HG03097 (cell line): ENCODE results near the gene MCM7.

Experiments used
- ATAC-seq: cut with Tn5 transposase; IDR thresholded peaks from one replicate; pipeline ENCODE4 v1.9.1; 2021; ENCODE audit not compliant: unreplicated experiment, low FRiP score

The MCM7 gene

GRCh38 chr7:100124301-100125230, 23.4 kb upstream of the MCM7 start:
- no peak for ATAC-seq

- ATAC-seq = no peak
These were observed 21.4 kb upstream of the MCM7 start for GRCh38 chr7:100122568-100122967.

GRCh38 chr7:100122067-100122466, 20.9 kb upstream of the MCM7 start:
- no peak for ATAC-seq

GRCh38 chr7:100120733-100121036, 19.5 kb upstream of the MCM7 start:
- no peak for ATAC-seq

GRCh38 chr7:100119970-100120732, 19.0 kb upstream of the MCM7 start:
- ATAC-seq = peak; percentile 38

GRCh38 chr7:100119072-100119969, 18.1 kb upstream of the MCM7 start, which contains the start of the genes CNPY4 and TAF6:
Gene CNPY4, plus strand, starts transcription at chr7:100119634. Its CDS starts 111 bp downstream, at chr7:100119745.
Gene TAF6, minus strand, starts transcription at chr7:100119358. Its CDS starts 5,149 bp downstream, at chr7:100114209.
- ATAC-seq = peak; percentile 63

GRCh38 chr7:100118388-100119071, 17.3 kb upstream of the MCM7 start:
- ATAC-seq = no peak

- no peak for ATAC-seq
These were observed 13.8 kb upstream of the MCM7 start for GRCh38 chr7:100115026-100115425.

- no peak for ATAC-seq
These were observed 10.7 kb upstream of the MCM7 start for GRCh38 chr7:100111914-100112313.

GRCh38 chr7:100111156-100111555, 10.0 kb upstream of the MCM7 start:
- ATAC-seq = no peak

GRCh38 chr7:100109521-100110163, 8.4 kb upstream of the MCM7 start:
- ATAC-seq = no peak

GRCh38 chr7:100107890-100108289, 6.7 kb upstream of the MCM7 start:
- ATAC-seq = no peak

- ATAC-seq = no peak
These were observed 6.0 kb upstream of the MCM7 start for GRCh38 chr7:100107125-100107737.

GRCh38 chr7:100106633-100107032, 5.4 kb upstream of the MCM7 start:
- ATAC-seq = no peak

- no peak for ATAC-seq
These were observed 4.3 kb upstream of the MCM7 start for GRCh38 chr7:100105534-100105933.

GRCh38 chr7:100102950-100103840, 2.0 kb upstream of the MCM7 start:
- no peak for ATAC-seq

GRCh38 chr7:100100420-100101015, 679 bp downstream of the MCM7 start:
- peak; percentile 55 for ATAC-seq

- no peak for ATAC-seq
These were observed 1.7 kb downstream of the MCM7 start for GRCh38 chr7:100099452-100099851.
